ENCODE data around the gene FAAP20. TPM values are rescaled to one million over a fixed set of nuclear protein-coding genes. Genes with fewer than 3 reads are reported as not detected.

Gene FAAP20
- polyA plus RNA-seq, 3 donors = 19.0 to 30.1 (median 25.8) TPM

- DNase-seq (ENCODE audit: low read depth in 3 of 3, low spot score in 2 of 3) = no peak
These were observed 14.0 kb downstream of the FAAP20 start for GRCh38 chr1:2180297-2181245.

GRCh38 chr1:2179283-2180013 is 15.1 kb downstream of the FAAP20 start:
- DNase-seq (ENCODE audit: low read depth in 3 of 3, low spot score in 2 of 3) = no peak

DNA sequence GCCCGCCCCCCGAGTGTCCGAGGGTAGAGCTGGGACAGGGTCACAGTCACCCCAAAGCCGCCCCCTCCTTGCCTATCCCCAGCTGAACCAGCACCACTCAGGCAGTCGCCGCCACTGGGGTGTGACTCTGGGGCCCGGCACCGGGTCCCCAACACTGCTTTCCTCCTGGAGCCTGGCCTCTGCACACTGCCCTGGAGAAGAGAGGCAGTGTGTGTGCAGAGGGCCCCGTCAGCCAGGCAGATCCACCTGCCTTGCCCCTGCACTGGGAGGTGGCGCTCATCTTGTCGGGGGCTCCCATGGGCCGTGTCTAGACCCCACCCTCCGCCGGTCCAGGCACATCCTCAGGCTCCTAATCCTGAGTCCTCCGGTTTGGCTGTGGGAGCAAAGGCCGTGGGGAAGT is 15.7 kb downstream of the FAAP20 start:
- DNase-seq (ENCODE audit: low read depth in 3 of 3, low spot score in 2 of 3) = no peak

GRCh38 chr1:2177946-2178538 is 16.5 kb downstream of the FAAP20 start:
- no peak for DNase-seq (ENCODE audit: low read depth in 3 of 3, low spot score in 2 of 3)

- DNase-seq (ENCODE audit: low read depth in 3 of 3, low spot score in 2 of 3) = no peak
These were observed 17.0 kb downstream of the FAAP20 start for GRCh38 chr1:2177541-2177940.

GRCh38 chr1:2176615-2177014 is 18.0 kb downstream of the FAAP20 start:
- no peak for DNase-seq (ENCODE audit: low read depth in 3 of 3, low spot score in 2 of 3)

DNA sequence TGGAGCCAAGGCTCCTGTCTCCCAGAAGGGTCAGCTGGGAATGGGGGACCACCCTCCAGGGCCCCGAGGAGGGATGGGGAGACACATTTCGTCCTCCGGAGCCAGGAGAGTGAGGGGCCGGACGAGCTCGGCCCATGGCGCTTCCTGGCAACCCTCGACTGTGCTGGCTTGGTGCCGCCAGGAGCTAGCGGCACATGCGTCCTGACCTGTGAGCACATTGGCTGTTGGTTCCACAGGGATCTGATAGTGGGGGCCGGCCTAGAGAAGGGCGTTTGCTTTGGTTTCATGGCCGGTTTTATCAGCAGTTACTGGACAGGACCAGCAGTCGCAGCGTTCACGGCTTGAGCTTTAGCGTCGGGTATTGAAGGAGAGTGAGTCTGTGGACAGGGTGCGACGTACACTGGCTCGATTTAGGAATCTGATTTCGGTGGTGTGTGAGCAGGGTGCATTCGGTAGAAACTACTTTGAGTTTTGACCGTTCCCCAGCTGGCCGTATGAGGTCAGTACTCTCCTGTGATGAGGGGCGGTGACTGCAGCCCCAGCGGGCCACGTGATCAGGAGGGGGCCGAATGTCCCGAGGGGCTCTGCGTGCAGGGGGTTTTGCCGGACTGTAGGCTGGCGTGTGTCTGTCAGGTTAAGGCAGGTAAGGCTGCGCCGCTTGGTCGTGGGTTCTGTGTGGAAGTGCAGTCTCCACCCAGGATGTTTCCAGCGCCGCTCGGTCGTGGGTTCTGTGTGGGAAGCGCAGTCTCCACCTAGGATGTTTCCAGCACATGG is 18.7 kb downstream of the FAAP20 start:
- DNase-seq (ENCODE audit: low read depth in 3 of 3, low spot score in 2 of 3) = no peak

GRCh38 chr1:2175055-2175414 is 19.5 kb downstream of the FAAP20 start:
- DNase-seq (ENCODE audit: low read depth in 3 of 3, low spot score in 2 of 3) = no peak

- DNase-seq (ENCODE audit: low read depth in 3 of 3, low spot score in 2 of 3) = no peak
These were observed 20.1 kb downstream of the FAAP20 start for GRCh38 chr1:2174348-2175054.

- DNase-seq (ENCODE audit: low read depth in 3 of 3, low spot score in 2 of 3) = no peak
These were observed 20.8 kb downstream of the FAAP20 start for GRCh38 chr1:2173546-2174347.

GRCh38 chr1:2172551-2173146 is 21.9 kb downstream of the FAAP20 start:
- no peak for DNase-seq (ENCODE audit: low read depth in 3 of 3, low spot score in 2 of 3)

GRCh38 chr1:2172012-2172411 is 22.6 kb downstream of the FAAP20 start:
- DNase-seq (ENCODE audit: low read depth in 3 of 3, low spot score in 2 of 3) = no peak

- no peak for DNase-seq (ENCODE audit: low read depth in 3 of 3, low spot score in 2 of 3)
These were observed 24.4 kb downstream of the FAAP20 start for GRCh38 chr1:2170211-2170610.

GRCh38 chr1:2169200-2169836 is 25.3 kb downstream of the FAAP20 start:
- no peak for DNase-seq (ENCODE audit: low read depth in 3 of 3, low spot score in 2 of 3)

DNA sequence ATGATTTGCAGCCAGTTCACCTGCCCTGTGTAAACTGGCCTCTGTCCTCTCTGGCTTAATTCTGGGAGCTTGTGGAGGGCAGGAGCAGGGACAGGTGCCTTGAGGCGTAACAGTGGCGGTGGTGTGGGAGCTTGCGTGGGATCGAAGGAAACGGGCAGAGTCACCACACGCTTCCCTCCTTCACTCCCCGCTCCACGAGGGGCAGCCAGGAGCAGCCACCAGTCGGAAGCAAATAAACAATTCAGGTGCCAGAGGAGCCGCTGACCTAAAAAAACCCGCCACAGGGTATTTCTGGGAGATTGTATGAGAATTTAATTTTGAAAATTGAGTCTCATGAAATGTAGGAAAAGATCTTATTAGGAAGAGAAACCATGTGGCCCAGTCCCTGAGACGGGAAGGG is 26.0 kb downstream of the FAAP20 start:
- DNase-seq (ENCODE audit: low read depth in 3 of 3, low spot score in 2 of 3) = no peak

DNA sequence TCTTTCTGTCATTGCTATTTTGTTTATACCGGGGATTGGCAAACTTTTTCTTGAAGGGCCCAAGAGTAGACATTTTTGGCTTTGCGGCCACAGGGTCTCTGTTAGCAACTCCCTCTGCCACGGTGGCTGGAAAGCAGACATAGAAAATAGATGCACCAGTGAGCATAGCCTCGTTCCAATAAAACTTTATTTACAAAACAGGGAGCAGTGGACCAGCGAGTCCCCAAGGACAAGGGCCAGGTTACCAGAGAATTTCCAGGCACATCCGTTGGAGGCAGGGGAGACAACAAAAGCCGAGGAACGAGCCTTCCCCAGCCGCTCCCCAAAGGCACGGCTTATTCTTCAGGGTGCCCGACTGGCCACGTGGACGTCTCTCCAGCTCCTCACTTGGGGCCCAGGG is 26.5 kb downstream of the FAAP20 start:
- DNase-seq (ENCODE audit: low read depth in 3 of 3, low spot score in 2 of 3) = no peak

DNA sequence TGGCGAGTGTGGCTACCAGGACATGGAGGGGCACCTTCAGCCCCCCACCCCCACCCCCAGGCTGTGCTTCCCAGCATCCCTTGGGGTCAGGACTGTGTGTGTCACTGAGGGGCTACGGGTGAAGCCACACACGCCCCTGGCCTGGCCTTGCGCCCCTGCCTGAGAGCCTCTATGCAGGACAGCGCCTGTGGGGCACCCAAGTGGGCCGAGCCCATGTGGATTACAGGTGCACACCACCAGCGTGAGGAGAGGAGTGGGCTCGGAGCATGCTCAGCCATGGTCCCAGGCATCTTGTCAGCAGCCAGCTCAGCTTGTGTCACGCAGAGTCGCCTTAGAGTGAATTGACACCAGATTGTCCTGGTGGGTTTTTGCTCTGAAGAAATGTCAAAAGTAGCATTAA is 27.9 kb downstream of the FAAP20 start:
- DNase-seq (ENCODE audit: low read depth in 3 of 3, low spot score in 2 of 3) = no peak

GRCh38 chr1:2166254-2166653 is 28.3 kb downstream of the FAAP20 start:
- no peak for DNase-seq (ENCODE audit: low read depth in 3 of 3, low spot score in 2 of 3)
